HG02981 (cell line): ENCODE measurements around the gene EFR3B.
"Not testable (repeated sequence)": the region's sequence is repeated elsewhere in the genome, so short reads cannot be mapped to it uniquely, and the experiment has no call there.

Source experiments
- ATAC-seq: cut with Tn5 transposase; IDR thresholded peaks from one replicate; pipeline ENCODE4 v1.9.1; 2021; ENCODE audit warnings: mild to moderate bottlenecking, moderate library complexity; ENCODE audit not compliant: unreplicated experiment

Gene EFR3B

GRCh38 chr2:25041928-25042320 lies at the start of gene EFR3B:
Gene EFR3B, plus strand, starts transcription at chr2:25042076. Its CDS starts 237 bp downstream, at chr2:25042313.
- peak; percentile 90 for ATAC-seq

- ATAC-seq = no peak
These were observed 48.3 kb upstream of the EFR3B start for GRCh38 chr2:24993406-24994145.

- no peak for ATAC-seq
These were observed 47.6 kb upstream of the EFR3B start for GRCh38 chr2:24994146-24994724.

GRCh38 chr2:24999097-24999496 lies 42.8 kb upstream of the EFR3B start:
- ATAC-seq = not testable (repeated sequence)

GRCh38 chr2:25000036-25000435 lies 41.8 kb upstream of the EFR3B start:
- ATAC-seq = no peak

- ATAC-seq = no peak
These were observed 41.2 kb upstream of the EFR3B start for GRCh38 chr2:25000503-25001324.

GRCh38 chr2:25001325-25001637 lies 40.6 kb upstream of the EFR3B start:
- no peak for ATAC-seq

- ATAC-seq = no peak
These were observed 39.8 kb upstream of the EFR3B start for GRCh38 chr2:25002066-25002465.

GRCh38 chr2:25009954-25010353 lies 31.9 kb upstream of the EFR3B start:
- no peak for ATAC-seq

- not testable (repeated sequence) for ATAC-seq
These were observed 30.5 kb upstream of the EFR3B start for GRCh38 chr2:25011342-25011741.

- no peak for ATAC-seq
These were observed 27.2 kb upstream of the EFR3B start for GRCh38 chr2:25014631-25015030.

GRCh38 chr2:25018681-25019080 lies 23.2 kb upstream of the EFR3B start:
- ATAC-seq = no peak

GRCh38 chr2:25021791-25022362 lies 20.0 kb upstream of the EFR3B start:
- no peak for ATAC-seq

- ATAC-seq = no peak
These were observed 18.5 kb upstream of the EFR3B start for GRCh38 chr2:25023333-25023732.

- no peak for ATAC-seq
These were observed 16.5 kb upstream of the EFR3B start for GRCh38 chr2:25025229-25026007.

- ATAC-seq = no peak
These were observed 15.8 kb upstream of the EFR3B start for GRCh38 chr2:25026008-25026530.

- ATAC-seq = no peak
These were observed 12.7 kb upstream of the EFR3B start for GRCh38 chr2:25029183-25029554.

- no peak for ATAC-seq
These were observed 11.2 kb upstream of the EFR3B start for GRCh38 chr2:25030702-25031101.

- ATAC-seq = no peak
These were observed 9.8 kb upstream of the EFR3B start for GRCh38 chr2:25032094-25032493.

- ATAC-seq = no peak
These were observed 9.0 kb upstream of the EFR3B start for GRCh38 chr2:25032901-25033300.

- no peak for ATAC-seq
These were observed 7.8 kb upstream of the EFR3B start for GRCh38 chr2:25034081-25034480.
